Mesendoderm (in vitro differentiated cells): ENCODE data around the gene CACNA2D2.

ENCODE experiments used
- DNase-seq: peaks from one replicate; pipeline ENCODE4 v3.0.0; 2013
- H2AK5ac ChIP-seq: 2 replicates; pipeline ENCODE4 v1.6.1; 2013; ENCODE audit warnings: low read length, inconsistent platforms
- H2BK120ac ChIP-seq: 2 replicates; pipeline ENCODE4 v1.6.1; 2013; ENCODE audit warnings: low read depth, mild to moderate bottlenecking, low read length, moderate library complexity, mixed read lengths
- H2BK15ac ChIP-seq: replicated peaks from 2 replicates; pipeline ENCODE4 v1.6.1; 2013; ENCODE audit warnings: low read depth, mild to moderate bottlenecking, moderate library complexity
- H2BK5ac ChIP-seq: 2 replicates; pipeline ENCODE4 v1.6.1; 2013; ENCODE audit warnings: low read length, inconsistent platforms
- H3K18ac ChIP-seq: 2 replicates; pipeline ENCODE4 v1.6.1; 2013; ENCODE audit warnings: mild to moderate bottlenecking, low read length, mixed read lengths
- H3K23ac ChIP-seq: one replicate; pipeline ENCODE4 v1.6.1; 2013; ENCODE audit warnings: low read length
- H3K27ac ChIP-seq: 2 replicates; pipeline ENCODE4 v1.5.1; 2013; ENCODE audit warnings: low read depth, mild to moderate bottlenecking, inconsistent platforms, low read length, moderate library complexity
- H3K27me3 ChIP-seq: 2 replicates; pipeline ENCODE4 v1.6.1; 2013; ENCODE audit warnings: low read length, control low read depth, mild to moderate bottlenecking, inconsistent platforms; ENCODE audit not compliant: insufficient read depth, poor library complexity
- H3K36me3 ChIP-seq: 2 replicates; pipeline ENCODE4 v1.6.1; 2013; ENCODE audit warnings: low read length, inconsistent platforms; ENCODE audit not compliant: control insufficient read depth, insufficient read depth
- H3K4ac ChIP-seq: one replicate; pipeline ENCODE4 v1.6.1; 2013; ENCODE audit warnings: low read depth, mild to moderate bottlenecking, low read length, moderate library complexity
- H3K4me1 ChIP-seq: 2 replicates; pipeline ENCODE4 v1.6.1; 2013; ENCODE audit warnings: low read depth, low read length, inconsistent platforms; ENCODE audit not compliant: control insufficient read depth
- H3K4me2 ChIP-seq: 2 replicates; pipeline ENCODE4 v1.6.1; 2013; ENCODE audit warnings: low read length
- H3K4me3 ChIP-seq: 2 replicates; pipeline ENCODE4 v1.5.1; 2013; ENCODE audit warnings: mild to moderate bottlenecking, low read length
- H3K56ac ChIP-seq: one replicate; pipeline ENCODE4 v1.6.1; 2013; ENCODE audit warnings: low read length
- H3K79me1 ChIP-seq: 2 replicates; pipeline ENCODE4 v1.6.1; 2013; ENCODE audit warnings: low read length, inconsistent platforms
- H3K79me2 ChIP-seq: 2 replicates; pipeline ENCODE4 v1.6.1; 2013; ENCODE audit warnings: mild to moderate bottlenecking, low read length; ENCODE audit not compliant: control insufficient read depth, insufficient read depth
- H3K9ac ChIP-seq: 2 replicates; pipeline ENCODE4 v1.6.1; 2013; ENCODE audit warnings: low read length, inconsistent platforms
- H4K5ac ChIP-seq: one replicate; pipeline ENCODE4 v1.6.1; 2013; ENCODE audit warnings: low read length
- H4K8ac ChIP-seq: one replicate; pipeline ENCODE4 v1.6.1; 2013; ENCODE audit warnings: low read depth, mild to moderate bottlenecking, control low read depth, low read length, moderate library complexity
- WGBS: extraction: QIAGEN DNeasy Blood & Tissue Kit; methylation state at CpG from one replicate; pipeline ENCODE4 v1.1.7; 2013; ENCODE audit warnings: low lambda C conversion rate, missing lambda C conversion rate; ENCODE audit not compliant: insufficient coverage; ENCODE audit errors: extremely low coverage; 5-methylcytosine and 5-hydroxymethylcytosine counted together

CACNA2D2 gene

GRCh38 chr3:50355829-50356552 lies 147.4 kb downstream of the CACNA2D2 start:
- Histone ChIP-seq H3K23ac (no peak overlapping the region), H2BK15ac (no peak overlapping the region), H4K8ac (no peak overlapping the region), H3K4me1 (peaks cover 21% of the 10 kb centered on the region), H3K79me1 (peaks cover 28% of the 10 kb centered on the region), H4K5ac (no peak overlapping the region), H3K18ac (no peak overlapping the region), H2AK5ac (no peak overlapping the region), H3K36me3 (peaks cover 3% of the 10 kb centered on the region), H3K27ac (no peak overlapping the region), H3K4ac (no peak overlapping the region), H3K4me2 (no peak overlapping the region), H3K4me3 (no peak overlapping the region), H2BK120ac (no peak overlapping the region), H3K9ac (no peak overlapping the region), H3K27me3 (no peaks in the 10 kb centered on the region), H3K56ac (no peak overlapping the region), H2BK5ac (no peak overlapping the region), H3K79me2 (peaks cover 17% of the 10 kb centered on the region)
- WGBS: no CpG with 5 or more reads among the region's 5 CpGs
- no peak for DNase-seq

- Histone ChIP-seq H3K36me3 (peaks cover 3% of the 10 kb centered on the region), H3K18ac (no peak overlapping the region)
These were observed 148.6 kb downstream of the CACNA2D2 start for GRCh38 chr3:50354850-50355249.

DNA sequence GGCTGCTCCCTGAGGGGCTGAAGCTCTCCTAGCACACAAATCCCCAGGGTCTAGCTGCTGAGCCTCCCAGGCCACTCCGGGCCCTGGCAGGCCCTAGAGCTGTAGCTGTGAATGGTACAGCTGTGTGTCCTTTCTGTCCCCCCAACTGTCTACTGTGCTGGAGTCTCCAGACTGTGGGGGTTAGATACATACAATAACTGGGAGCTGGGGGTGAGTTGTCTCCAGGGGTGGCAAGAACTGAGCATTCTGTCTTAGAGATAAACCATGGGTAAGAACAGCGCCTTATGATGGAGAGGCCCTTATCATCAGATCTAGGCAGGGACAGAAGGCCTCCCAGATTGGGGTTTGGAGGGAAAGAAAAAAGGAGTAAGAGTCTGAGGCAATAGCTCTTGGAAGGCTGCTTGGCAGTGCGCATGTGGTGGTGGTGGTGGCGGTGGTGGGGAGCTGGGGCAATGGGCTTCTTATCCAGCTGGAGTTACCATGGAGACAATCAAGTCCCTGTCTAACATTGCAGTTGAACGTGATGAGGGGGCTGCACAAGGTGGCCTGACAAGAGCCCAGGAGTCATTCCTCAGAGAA lies 149.2 kb downstream of the CACNA2D2 start:
- H4K5ac ChIP-seq: no peak overlapping the region
- no peak for DNase-seq
- H3K4me1 ChIP-seq: peaks cover 23% of the 10 kb centered on the region
- no peak overlapping the region for H4K8ac ChIP-seq
- no peaks in the 10 kb centered on the region for H3K27me3 ChIP-seq
- H2BK15ac ChIP-seq: no peak overlapping the region
- H3K9ac ChIP-seq: no peak overlapping the region
- no peak overlapping the region for H3K4ac ChIP-seq
- H3K18ac ChIP-seq: no peak overlapping the region
- no peak overlapping the region for H2BK5ac ChIP-seq
- H3K23ac ChIP-seq: no peak overlapping the region
- H3K79me2 ChIP-seq: peaks cover 17% of the 10 kb centered on the region
- H3K56ac ChIP-seq: no peak overlapping the region
- peaks cover 3% of the 10 kb centered on the region for H3K36me3 ChIP-seq
- H2BK120ac ChIP-seq: no peak overlapping the region
- peaks cover 28% of the 10 kb centered on the region for H3K79me1 ChIP-seq
- H3K4me3 ChIP-seq: no peak overlapping the region
- H3K4me2 ChIP-seq: no peak overlapping the region
- no peak overlapping the region for H3K27ac ChIP-seq
- H2AK5ac ChIP-seq: no peak overlapping the region
- no CpG with 5 or more reads among the region's 5 CpGs for WGBS

More at GRCh38 chr3:50354850-50355249, 148.6 kb downstream of the CACNA2D2 start:
- no peak overlapping the region for H4K8ac ChIP-seq
- H3K4ac ChIP-seq: no peak overlapping the region
- no peak overlapping the region for H2BK5ac ChIP-seq
- peaks cover 17% of the 10 kb centered on the region for H3K79me2 ChIP-seq
- no peak overlapping the region for H2AK5ac ChIP-seq
- no peak overlapping the region for H3K4me2 ChIP-seq
- no peak overlapping the region for H3K27ac ChIP-seq
- H3K23ac ChIP-seq: no peak overlapping the region
- no peak overlapping the region for H4K5ac ChIP-seq
- WGBS: no CpG with 5 or more reads among the region's 7 CpGs
- H3K4me3 ChIP-seq: no peak overlapping the region
- peaks cover 26% of the 10 kb centered on the region for H3K4me1 ChIP-seq
- DNase-seq: no peak
- peaks cover 28% of the 10 kb centered on the region for H3K79me1 ChIP-seq
- H3K27me3 ChIP-seq: no peaks in the 10 kb centered on the region
- no peak overlapping the region for H2BK15ac ChIP-seq
- H3K56ac ChIP-seq: no peak overlapping the region
- no peak overlapping the region for H3K9ac ChIP-seq
- H2BK120ac ChIP-seq: no peak overlapping the region

GRCh38 chr3:50353245-50354004 lies 150.0 kb downstream of the CACNA2D2 start:
- H2BK15ac ChIP-seq: no peak overlapping the region
- peaks cover 3% of the 10 kb centered on the region for H3K36me3 ChIP-seq
- no CpG with 5 or more reads among the region's 12 CpGs for WGBS
- no peak overlapping the region for H3K27ac ChIP-seq
- peaks cover 23% of the 10 kb centered on the region for H3K79me1 ChIP-seq
- no peak overlapping the region for H3K4me2 ChIP-seq
- H4K5ac ChIP-seq: no peak overlapping the region
- no peak overlapping the region for H3K23ac ChIP-seq
- no peak overlapping the region for H3K4ac ChIP-seq
- H3K27me3 ChIP-seq: no peaks in the 10 kb centered on the region
- no peak overlapping the region for H4K8ac ChIP-seq
- H2AK5ac ChIP-seq: no peak overlapping the region
- H2BK120ac ChIP-seq: no peak overlapping the region
- H3K9ac ChIP-seq: no peak overlapping the region
- H2BK5ac ChIP-seq: no peak overlapping the region
- H3K18ac ChIP-seq: no peak overlapping the region
- no peak overlapping the region for H3K4me3 ChIP-seq
- no peak overlapping the region for H3K56ac ChIP-seq
- H3K79me2 ChIP-seq: peaks cover 13% of the 10 kb centered on the region
- DNase-seq: no peak
- peaks cover 22% of the 10 kb centered on the region for H3K4me1 ChIP-seq

GRCh38 chr3:50352781-50353180 lies 150.7 kb downstream of the CACNA2D2 start:
- no peaks in the 10 kb centered on the region for H3K27me3 ChIP-seq

More at GRCh38 chr3:50352781-50353180, 150.7 kb downstream of the CACNA2D2 start:
- Histone ChIP-seq H3K27ac (no peak overlapping the region), H2AK5ac (no peak overlapping the region), H3K79me2 (peaks cover 7% of the 10 kb centered on the region), H4K5ac (no peak overlapping the region), H4K8ac (no peak overlapping the region), H2BK5ac (no peak overlapping the region), H3K4me1 (peaks cover 18% of the 10 kb centered on the region), H3K4me2 (no peak overlapping the region), H2BK120ac (no peak overlapping the region), H3K56ac (no peak overlapping the region), H3K18ac (no peak overlapping the region), H3K36me3 (peaks cover 3% of the 10 kb centered on the region), H3K9ac (no peak overlapping the region), H3K79me1 (peaks cover 17% of the 10 kb centered on the region), H2BK15ac (no peak overlapping the region), H3K23ac (no peak overlapping the region), H3K4me3 (no peak overlapping the region), H3K4ac (no peak overlapping the region)
- WGBS: no CpG with 5 or more reads among the region's 2 CpGs
- no peak for DNase-seq
